Sigmoid colon (tissue), 7 donors: ENCODE results near the gene MAN2B1. TPM values are rescaled to one million over a fixed set of nuclear protein-coding genes. Genes with fewer than 3 reads are reported as not detected.
"Not testable (repeated sequence)": the region's sequence is repeated elsewhere in the genome, so short reads cannot be mapped to it uniquely, and the experiment has no call there.

ENCODE experiments used
- DNase-seq: peaks from one replicate; pipeline ENCODE4 v3.0.0-alpha.2; 2019
- H3K27ac ChIP-seq, 4 donors: fragments of 200-600 bp; sonication (generic); one replicate each; pipeline ENCODE4 v1.5.1; 2016 to 2019; ENCODE audit warnings: mild to moderate bottlenecking in 1 of 4
- H3K27me3 ChIP-seq, 3 donors: fragments of 200-600 bp; sonication (generic); one replicate each; pipeline ENCODE4 v1.5.1; 2019; ENCODE audit warnings: mild to moderate bottlenecking in 1 of 3
- H3K36me3 ChIP-seq, 4 donors: fragments of 200-600 bp; sonication (generic); one replicate each; pipeline ENCODE4 v1.5.1; 2016 to 2019
- H3K4me1 ChIP-seq, 4 donors: fragments of 200-600 bp; sonication (generic); one replicate each; pipeline ENCODE4 v1.5.1; 2017 to 2019
- H3K4me3 ChIP-seq, 4 donors: fragments of 200-600 bp; sonication (generic); one replicate each; pipeline ENCODE4 v1.5.1; 2017 to 2019; ENCODE audit warnings: mild to moderate bottlenecking in 2 of 4, moderate library complexity in 1 of 4
- H3K9me3 ChIP-seq, 4 donors: fragments of 200-600 bp in 3 of 4; sonication (generic) in 3 of 4; one replicate each; pipeline versions ENCODE4 v1.5.1 to v1.6.1; 2013 to 2019
- CTCF ChIP-seq, 4 experiments: fragments of 450-650 bp in 3 of 4; fragments of 200-600 bp in 1 of 4; IDR thresholded peaks; one replicate each; pipeline ENCODE4 v1.5.1; 2016 to 2019; ENCODE audit warnings: antibody characterized with exemption in 4 of 4, mild to moderate bottlenecking in 3 of 4, moderate library complexity in 2 of 4
- EP300 ChIP-seq, 4 donors: sonication (generic); formaldehyde crosslinking; IDR thresholded peaks; one replicate each; pipeline ENCODE4 v1.6.1; 2017; ENCODE audit warnings: antibody characterized with exemption in 4 of 4
- POLR2A ChIP-seq, 2 donors: fragments of 450-650 bp; IDR thresholded peaks; one replicate each; pipeline ENCODE4 v1.6.1; 2016; ENCODE audit warnings: antibody characterized with exemption in 2 of 2, mild to moderate bottlenecking in 2 of 2, moderate library complexity in 2 of 2
- POLR2AphosphoS5 ChIP-seq, 4 donors: sonication (generic); formaldehyde crosslinking; IDR thresholded peaks; one replicate each; pipeline ENCODE4 v1.6.1; 2017; ENCODE audit warnings: antibody characterized with exemption in 4 of 4
- WGBS, 2 donors: extraction: QIAGEN DNeasy Blood & Tissue Kit; methylation state at CpG; one replicate each; pipeline ENCODE4 v1.1.7; 2013; 5-methylcytosine and 5-hydroxymethylcytosine counted together
- intact Hi-C: fragments of 100-400 bp; cut with DNase I; formaldehyde crosslinking; loops from one replicate; pipeline ENCODE4 v1.15.1; 2023
- polyA plus RNA-seq, 3 donors: library from polyadenylated mRNA; stranded (reverse); fragments of 200-250 nt; gene quantifications; one replicate each; pipeline ENCODE4 v1.2.3, GENCODE V29; 2013
- total RNA-seq, 4 donors: library from RNA; depleted of rRNA; stranded (reverse); fragments of >200 nt; gene quantifications; one replicate each; pipeline ENCODE4 v1.1.0, GENCODE V29; 2016
- donor health status: healthy with polysubstance abuse.
- donor health status: Bipolar disorder and iron deficiency.
- donor health status: healthy.

The MAN2B1 gene
- total and polyA plus RNA-seq, 7 donors = 26.4 to 75.6 (median 59.8) TPM

GRCh38 chr19:12703046-12703445 lies 36.5 kb upstream of the MAN2B1 start:
- WGBS, 2 donors = 74 to 87% methylated on average over 9 of the region's 9 CpGs
- no peaks in the 10 kb centered on the region for H3K4me1 ChIP-seq
- no peak overlapping the region for H3K27ac ChIP-seq
- peaks cover 62 to 95% (median 74%) of the 10 kb centered on the region in 4 donors for H3K36me3 ChIP-seq
- H3K9me3 ChIP-seq = no peaks in the 10 kb centered on the region
- DNase-seq = no peak
- H3K27me3 ChIP-seq = no peaks in the 10 kb centered on the region
- intact Hi-C loops = no loop called here
- no peak for TF ChIP-seq POLR2A (IDR thresholded peaks at IDR 0.05)
- no peak for TF ChIP-seq CTCF (IDR thresholded peaks at IDR 0.05)
- no peak for TF ChIP-seq POLR2AphosphoS5 (IDR thresholded peaks at IDR 0.05)
- no peak for TF ChIP-seq EP300 (IDR thresholded peaks at IDR 0.05)
- H3K4me3 ChIP-seq = no peak overlapping the region

GRCh38 chr19:12701596-12702282 lies 35.2 kb upstream of the MAN2B1 start:
- TF ChIP-seq POLR2AphosphoS5 (IDR thresholded peaks at IDR 0.05) = no peak
- no peak for TF ChIP-seq CTCF (IDR thresholded peaks at IDR 0.05)
- intact Hi-C loops = no loop called here
- WGBS, 2 donors = 92 to 93% methylated on average over 33 of the region's 33 CpGs

GRCh38 chr19:12698138-12698537 lies 31.6 kb upstream of the MAN2B1 start:
- H3K4me3 ChIP-seq = no peak overlapping the region
- no peak overlapping the region for H3K27ac ChIP-seq
- H3K4me1 ChIP-seq = peaks cover 0 to 22% (median 18%) of the 10 kb centered on the region in 4 donors
- no peak for TF ChIP-seq CTCF (IDR thresholded peaks at IDR 0.05)
- no peak for TF ChIP-seq POLR2AphosphoS5 (IDR thresholded peaks at IDR 0.05)
- no peak for TF ChIP-seq EP300 (IDR thresholded peaks at IDR 0.05)
- no peak for TF ChIP-seq POLR2A (IDR thresholded peaks at IDR 0.05)
- no peaks in the 10 kb centered on the region for H3K9me3 ChIP-seq
- intact Hi-C loops = no loop called here
- H3K27me3 ChIP-seq = no peaks in the 10 kb centered on the region
- 82 to 83% methylated on average over 6 of the region's 6 CpGs for WGBS, 2 donors
- H3K36me3 ChIP-seq = peaks cover 21 to 46% (median 32%) of the 10 kb centered on the region in 4 donors
- DNase-seq = no peak

More at GRCh38 chr19:12701596-12702282, 35.2 kb upstream of the MAN2B1 start:
- H3K4me1 ChIP-seq = peaks cover 0 to 7% (median 5%) of the 10 kb centered on the region in 4 donors
- H3K36me3 ChIP-seq = peaks cover 56 to 82% (median 68%) of the 10 kb centered on the region in 4 donors
- H3K4me3 ChIP-seq = no peak overlapping the region
- no peak overlapping the region for H3K27ac ChIP-seq
- no peaks in the 10 kb centered on the region for H3K27me3 ChIP-seq
- DNase-seq = no peak
- no peaks in the 10 kb centered on the region for H3K9me3 ChIP-seq

GRCh38 chr19:12697425-12697824 lies 30.9 kb upstream of the MAN2B1 start:
- intact Hi-C loops, DNase-seq, H3K27ac ChIP-seq, H3K4me3 ChIP-seq, H3K9me3 ChIP-seq, H3K27me3 ChIP-seq: not testable (repeated sequence)
- peaks cover 14 to 38% (median 26%) of the 10 kb centered on the region in 4 donors for H3K36me3 ChIP-seq
- H3K4me1 ChIP-seq = peaks cover 0 to 22% (median 18%) of the 10 kb centered on the region in 4 donors
- 96% methylated on average over 22 of the region's 22 CpGs for WGBS, 2 donors

GRCh38 chr19:12696366-12697335 lies 30.1 kb upstream of the MAN2B1 start, which contains the start of gene FBXW9:
Gene FBXW9 (minus strand): TSS chr19:12696631. CDS start chr19:12696581, 50 bp downstream.
- H3K4me3 ChIP-seq = peak within 1 kb of the TSS; percentile 52 to 92 (median 74)
- H3K4me1 ChIP-seq = peaks cover 0 to 22% (median 18%) of the 10 kb centered on the region in 4 donors
- WGBS, 2 donors = 6% methylated on average over 59 of the region's 59 CpGs
- H3K27me3 ChIP-seq = no peaks in the 10 kb centered on the region
- intact Hi-C loops = no loop called here
- TF ChIP-seq EP300 (IDR thresholded peaks at IDR 0.05) (no peak), POLR2A (IDR thresholded peaks at IDR 0.05) (peak; percentile 44 to 58), CTCF (IDR thresholded peaks at IDR 0.05) (no peak), POLR2AphosphoS5 (IDR thresholded peaks at IDR 0.05) (peak; percentile 84 to 96 (median 92))
- DNase-seq = peak; percentile 98
- peak within 1 kb of the TSS; percentile 83 to 92 (median 91) for H3K27ac ChIP-seq
- H3K9me3 ChIP-seq = no peaks in the 10 kb centered on the region
- peaks cover 6 to 31% (median 19%) of the 10 kb centered on the region in 4 donors for H3K36me3 ChIP-seq
